Neutrophil (primary cell): Measurements from ENCODE around the gene JMJD8.

Experiments
- H3K27ac ChIP-seq: fragments of 200-600 bp; sonication (generic); 2 replicates; pipeline ENCODE4 v1.5.1; 2016; ENCODE audit warnings: mild to moderate bottlenecking, moderate library complexity
- H3K27me3 ChIP-seq: fragments of 200-600 bp; sonication (generic); 2 replicates; pipeline ENCODE4 v1.6.0; 2016; ENCODE audit warnings: mild to moderate bottlenecking
- H3K36me3 ChIP-seq: fragments of 200-600 bp; sonication (generic); 2 replicates; pipeline ENCODE4 v1.5.1; 2017
- H3K4me1 ChIP-seq, 2 experiments: fragments of 200-600 bp in 1 of 2; sonication (generic) in 1 of 2; 1 replicate in 1 of 2; 2 replicates in 1 of 2; pipeline versions ENCODE4 v1.5.1 to v1.6.1; 2013 to 2016; ENCODE audit warnings: low read depth in 1 of 2, low read length in 1 of 2, mild to moderate bottlenecking in 1 of 2, moderate library complexity in 1 of 2; ENCODE audit not compliant: control insufficient read depth in 1 of 2, insufficient read depth in 1 of 2
- H3K4me3 ChIP-seq, 2 experiments: fragments of 200-600 bp in 1 of 2; sonication (generic) in 1 of 2; 1 replicate in 1 of 2; 2 replicates in 1 of 2; pipeline ENCODE4 v1.5.1; 2013 to 2016; ENCODE audit warnings: low read depth in 1 of 2, low read length in 1 of 2, mild to moderate bottlenecking in 1 of 2, moderate library complexity in 1 of 2
- H3K9me3 ChIP-seq: fragments of 200-600 bp; sonication (generic); 2 replicates; pipeline ENCODE4 v1.5.1; 2016
- CTCF ChIP-seq: fragments of 200-600 bp; sonication (generic); IDR thresholded peaks from 2 replicates; pipeline ENCODE4 v1.5.1; 2016; ENCODE audit warnings: antibody characterized with exemption

The JMJD8 gene

DNA sequence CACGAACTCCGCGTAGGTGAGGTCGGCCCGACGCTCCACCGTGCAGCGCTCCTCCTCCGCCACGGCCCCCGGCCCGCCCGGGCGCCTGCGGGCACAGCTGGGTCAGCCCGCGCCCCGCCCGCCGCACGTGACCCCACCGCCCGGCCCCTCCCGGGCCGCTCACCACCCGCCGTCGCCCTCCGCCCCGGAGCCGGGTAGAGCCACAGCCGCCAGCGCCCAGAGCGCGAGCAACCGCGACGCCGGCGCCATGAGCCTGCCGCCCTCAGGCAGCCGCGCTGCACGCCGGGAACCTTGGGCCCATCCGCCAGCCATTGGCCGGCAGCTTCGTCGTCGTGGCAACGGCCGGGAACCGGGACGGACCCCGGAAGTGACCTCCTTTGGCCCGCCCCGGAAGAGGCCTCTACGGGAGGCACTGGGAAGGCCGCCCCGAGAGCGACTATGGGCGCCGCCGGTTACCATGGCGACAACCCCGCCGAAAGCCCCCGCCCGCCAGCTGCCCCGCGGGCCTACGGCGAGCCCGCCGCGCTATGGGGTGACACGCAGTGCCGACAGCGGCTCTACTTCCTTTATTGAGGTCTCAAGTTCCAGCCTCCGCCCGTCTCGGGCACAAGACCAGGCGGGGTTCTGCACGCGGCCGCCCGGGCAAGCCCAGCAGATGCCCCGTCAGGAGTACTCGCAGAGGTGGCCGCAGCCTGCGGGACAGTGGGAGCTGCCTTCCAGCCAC, at the start of gene JMJD8:
Gene JMJD8 (minus strand): TSS at position 264 of the 724 bp plus-strand sequence. CDS start 15 bp downstream, at position 249.
- Histone ChIP-seq H3K27ac (peak within 1 kb of the TSS; percentile 88), H3K27me3 (no peaks in the 10 kb centered on the region), H3K4me3 (peak within 1 kb of the TSS; percentile 81 to 82), H3K4me1 (peaks cover 35 to 50% of the 10 kb centered on the region in 2 experiments), H3K9me3 (no peaks in the 10 kb centered on the region), H3K36me3 (peaks cover 20% of the 10 kb centered on the region)
- no peak for TF ChIP-seq CTCF

GRCh38 chr16:733382-734207, 49.5 kb upstream of the JMJD8 start:
- no peaks in the 10 kb centered on the region for H3K9me3 ChIP-seq
- H3K4me3 ChIP-seq, result no peak overlapping the region
- H3K27ac ChIP-seq, result no peak overlapping the region
- TF ChIP-seq CTCF, result no peak
- peaks cover 13% of the 10 kb centered on the region for H3K27me3 ChIP-seq
- peaks cover 0 to 2% of the 10 kb centered on the region in 2 experiments for H3K4me1 ChIP-seq
- peaks cover 76% of the 10 kb centered on the region for H3K36me3 ChIP-seq

- no peaks in the 10 kb centered on the region for H3K9me3 ChIP-seq
- H3K27ac ChIP-seq, result no peak overlapping the region
- peaks cover 0 to 9% of the 10 kb centered on the region in 2 experiments for H3K4me1 ChIP-seq
- H3K27me3 ChIP-seq, result peaks cover 20% of the 10 kb centered on the region
- peaks cover 75% of the 10 kb centered on the region for H3K36me3 ChIP-seq
- TF ChIP-seq CTCF, result no peak
- no peak overlapping the region for H3K4me3 ChIP-seq
Observed at GRCh38 chr16:732936-733335, 48.8 kb upstream of the JMJD8 start.

DNA sequence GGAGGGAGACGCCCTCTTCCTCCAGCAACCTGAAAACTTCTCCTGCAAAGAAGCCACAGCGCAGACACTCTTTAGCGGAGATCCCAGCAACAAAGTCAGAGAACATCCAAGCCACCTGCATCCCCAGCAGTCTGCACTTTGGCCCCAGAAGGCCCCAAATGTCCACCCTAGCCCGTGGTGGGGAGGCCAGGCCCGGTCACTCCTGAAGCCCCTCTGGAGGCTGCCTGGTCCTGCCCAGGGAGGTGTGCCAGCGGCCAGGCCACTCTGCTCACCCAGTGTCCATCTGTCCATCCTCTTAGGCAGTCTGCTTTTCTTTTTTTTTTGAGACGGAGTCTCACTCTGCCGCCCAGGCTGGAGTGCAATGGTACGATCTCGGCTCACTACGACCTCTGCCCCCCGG, 48.2 kb upstream of the JMJD8 start:
- Histone ChIP-seq H3K4me1 (peaks cover 5 to 15% of the 10 kb centered on the region in 2 experiments), H3K27me3 (peaks cover 26% of the 10 kb centered on the region), H3K27ac (no peak overlapping the region), H3K9me3 (no peaks in the 10 kb centered on the region), H3K36me3 (peaks cover 70% of the 10 kb centered on the region), H3K4me3 (no peak overlapping the region)
- no peak for TF ChIP-seq CTCF

DNA sequence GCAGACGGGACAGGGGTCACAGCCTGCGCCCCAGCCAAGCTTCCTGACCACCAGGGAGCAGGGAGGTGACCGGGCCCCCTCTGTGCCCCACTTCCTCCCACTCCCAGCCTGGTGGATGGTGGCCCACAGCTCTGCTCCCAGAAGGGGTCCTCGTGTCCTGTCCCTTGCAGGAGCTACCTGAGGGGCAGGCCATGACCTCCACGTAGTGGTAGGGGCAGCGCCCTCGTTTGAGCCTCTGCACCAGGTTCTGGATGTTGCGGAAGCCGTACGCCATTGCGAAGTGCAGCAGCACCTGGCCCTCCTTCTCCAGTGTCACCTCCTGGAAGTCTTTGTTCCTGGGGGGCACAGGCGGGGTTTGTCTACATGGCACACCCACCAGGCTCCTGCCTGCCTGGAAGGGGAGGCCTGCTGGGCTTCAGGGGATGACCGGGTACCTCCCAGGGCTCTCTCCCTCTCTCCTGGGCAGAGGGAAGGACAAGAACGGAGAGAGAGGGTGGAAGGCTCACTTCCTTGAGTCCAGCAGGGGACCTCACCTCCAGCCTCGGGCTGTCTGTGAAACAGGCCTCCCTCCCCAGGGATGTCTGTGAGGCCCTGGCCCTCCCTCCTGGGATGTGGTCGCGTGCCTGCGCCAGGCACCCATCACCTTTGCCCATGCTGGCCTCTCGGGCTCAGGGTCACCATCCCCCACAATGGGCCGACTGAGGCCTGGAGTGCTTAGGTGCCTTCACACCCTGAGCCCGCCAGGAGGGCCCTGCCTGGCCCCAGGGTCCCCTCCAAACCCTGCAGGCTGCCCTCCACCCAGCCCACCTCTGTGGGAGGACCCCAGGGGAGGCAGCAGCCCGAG, 46.8 kb upstream of the JMJD8 start:
- H3K36me3 ChIP-seq, result peaks cover 58% of the 10 kb centered on the region
- no peak overlapping the region for H3K27ac ChIP-seq
- no peak for TF ChIP-seq CTCF
- peaks cover 8 to 25% of the 10 kb centered on the region in 2 experiments for H3K4me1 ChIP-seq
- H3K9me3 ChIP-seq, result no peaks in the 10 kb centered on the region
- H3K27me3 ChIP-seq, result peaks cover 40% of the 10 kb centered on the region
- H3K4me3 ChIP-seq, result no peak overlapping the region
